ENCODE results near the gene RNPEPL1.
"Not testable (repeated sequence)": the region's sequence is repeated elsewhere in the genome, so short reads cannot be mapped to it uniquely, and the experiment has no call there.

Gene RNPEPL1

DNA sequence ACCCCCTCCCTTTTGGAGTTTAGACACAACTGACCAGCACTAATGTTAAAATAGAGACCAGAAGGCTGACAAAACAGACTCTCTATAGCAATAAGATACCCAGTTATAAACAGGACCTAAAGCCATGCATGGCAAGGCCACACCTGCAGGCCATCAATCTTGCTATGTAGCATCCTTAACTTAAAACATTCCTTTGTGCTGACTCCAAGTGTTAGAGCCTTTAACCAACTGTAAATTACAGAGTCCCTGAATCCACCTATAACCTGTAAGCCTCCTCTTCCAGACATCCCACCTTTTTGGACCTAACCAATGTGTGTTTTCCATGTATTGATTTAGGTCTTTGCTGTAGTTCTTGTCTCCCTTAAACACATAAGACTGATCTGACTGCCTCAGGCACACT lies 28.4 kb upstream of the RNPEPL1 start:
- no peak for DNase-seq

DNA sequence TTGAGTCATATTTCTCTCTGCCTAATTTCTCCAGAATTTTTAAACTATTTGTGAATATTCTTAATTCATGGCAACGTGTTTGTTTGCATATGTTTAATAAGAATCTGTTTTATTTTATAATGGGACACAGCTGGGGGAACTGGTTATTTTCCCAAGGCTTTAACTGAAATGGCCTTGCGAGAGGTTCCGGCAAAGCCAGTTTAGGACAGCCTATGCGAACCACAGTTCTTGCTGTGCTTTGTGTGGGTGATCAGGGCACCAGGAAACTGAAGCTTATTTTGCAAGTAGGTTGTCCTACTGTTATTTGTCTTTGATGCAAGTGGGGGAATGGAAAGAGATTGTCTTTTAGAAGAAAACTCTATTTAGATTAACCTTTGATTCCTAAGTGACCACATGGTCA lies 17.0 kb upstream of the RNPEPL1 start:
- DNase-seq = no peak

DNA sequence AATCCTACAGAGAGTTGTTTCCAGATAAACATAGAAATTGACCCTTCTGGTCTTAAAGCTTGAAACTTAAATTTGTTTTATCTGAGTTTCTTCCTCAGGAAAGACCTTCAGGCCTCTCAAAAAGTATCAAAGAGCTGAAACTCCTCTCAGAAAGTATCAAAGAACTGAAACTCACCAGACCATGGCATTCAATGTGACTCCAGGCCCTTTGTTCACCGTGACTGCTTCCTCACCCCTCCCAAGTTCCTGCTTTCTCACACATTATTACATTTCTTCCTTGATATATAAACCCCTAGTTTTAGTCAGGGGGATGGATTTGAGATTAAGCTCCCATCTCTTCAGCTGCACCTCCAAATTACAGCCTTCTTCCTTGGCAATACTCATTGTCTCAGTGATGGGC lies 16.5 kb upstream of the RNPEPL1 start:
- no peak for DNase-seq

DNA sequence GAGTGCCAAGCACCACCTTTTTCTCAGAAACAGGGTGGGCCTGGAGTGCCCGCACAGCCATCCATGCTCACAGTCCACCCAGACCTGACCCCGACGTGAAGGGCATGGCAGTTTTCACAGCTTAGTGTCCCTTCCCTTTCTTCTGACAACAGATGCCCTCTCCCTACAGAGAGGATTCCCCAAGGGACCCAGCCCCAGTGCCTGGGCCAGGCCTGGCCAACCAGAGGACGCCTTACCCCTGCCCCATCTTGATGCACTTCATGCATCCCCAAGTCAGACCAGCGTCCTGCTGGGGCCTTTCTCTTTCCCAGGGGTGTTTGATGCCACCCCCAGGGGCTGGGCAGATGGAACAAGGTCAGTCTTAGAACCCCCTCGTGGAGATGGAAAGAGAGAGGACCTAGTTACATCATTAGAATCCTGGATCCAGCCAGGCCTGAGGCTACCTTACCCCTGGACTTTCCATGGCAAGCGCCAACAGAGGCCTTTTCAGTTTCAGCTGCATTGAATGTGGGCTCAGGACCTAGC lies 14.3 kb upstream of the RNPEPL1 start:
- DNase-seq = no peak

DNA sequence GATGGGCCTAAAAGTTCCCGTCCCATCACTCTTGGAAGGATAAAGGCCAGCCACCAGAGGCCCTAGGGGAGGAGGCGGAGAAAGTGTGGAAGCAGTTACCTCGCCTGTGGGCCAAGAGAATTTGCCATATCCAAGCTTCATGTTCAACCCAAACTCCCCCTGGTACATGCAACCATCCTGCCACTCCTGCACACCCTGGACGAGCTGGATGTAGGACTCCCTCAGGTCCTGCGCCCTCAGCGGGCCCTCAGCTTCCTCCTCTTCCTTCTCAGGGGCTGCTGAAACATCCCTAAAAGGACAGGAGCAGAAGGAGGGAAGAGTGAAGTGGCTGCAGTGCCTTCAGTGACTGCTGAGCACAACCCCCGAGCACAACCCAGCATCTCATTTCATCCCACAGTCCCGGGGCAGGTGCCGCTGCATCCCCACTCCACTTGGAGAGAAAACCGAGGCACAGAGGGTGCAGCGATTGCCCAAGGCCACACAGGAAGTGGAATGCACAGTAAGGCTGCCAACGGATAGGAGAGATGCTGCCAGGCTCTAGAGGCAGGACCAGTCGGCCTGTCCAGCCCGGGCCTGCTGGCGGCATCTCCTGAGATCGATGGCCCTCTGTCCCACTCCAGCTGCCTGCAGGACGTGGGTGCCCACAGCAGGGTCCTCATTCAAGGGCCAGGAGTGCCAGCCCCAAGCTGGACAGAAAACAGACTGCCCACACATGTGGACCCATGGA lies 13.4 kb upstream of the RNPEPL1 start:
- no peak for DNase-seq

DNA sequence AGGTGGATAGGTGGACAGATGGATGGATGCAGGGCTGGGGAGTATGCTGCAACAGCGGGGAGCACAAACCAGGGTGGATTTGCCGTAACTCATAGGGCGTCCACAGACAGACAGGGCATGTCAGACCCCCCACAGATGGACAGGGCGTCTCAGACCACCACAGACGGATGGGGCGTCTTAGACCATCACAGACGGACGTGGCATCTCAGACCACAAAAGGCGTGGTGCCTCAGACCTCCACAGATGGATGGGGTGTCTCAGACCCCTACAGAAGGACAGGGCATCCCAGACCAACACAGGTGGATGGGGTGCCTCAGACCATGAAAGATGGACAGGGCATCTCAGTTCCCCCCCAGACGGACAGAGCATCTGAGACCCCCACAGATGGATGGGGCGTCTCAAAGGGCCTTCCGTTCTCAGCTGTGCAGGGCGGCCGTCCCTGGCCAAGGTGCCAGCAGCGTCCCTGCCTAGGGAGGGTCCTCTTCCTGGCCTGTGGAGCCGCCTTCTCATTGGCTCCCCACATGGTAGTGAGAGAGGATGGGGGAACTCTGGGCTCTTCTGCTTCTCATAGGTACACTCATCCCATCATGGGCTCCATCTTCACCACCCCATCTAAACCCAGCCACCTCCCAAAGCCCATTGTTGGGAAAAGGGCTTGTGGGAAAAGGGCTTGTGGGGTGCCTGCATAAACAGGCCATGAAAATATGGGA lies 12.6 kb upstream of the RNPEPL1 start:
- DNase-seq = no peak

DNA sequence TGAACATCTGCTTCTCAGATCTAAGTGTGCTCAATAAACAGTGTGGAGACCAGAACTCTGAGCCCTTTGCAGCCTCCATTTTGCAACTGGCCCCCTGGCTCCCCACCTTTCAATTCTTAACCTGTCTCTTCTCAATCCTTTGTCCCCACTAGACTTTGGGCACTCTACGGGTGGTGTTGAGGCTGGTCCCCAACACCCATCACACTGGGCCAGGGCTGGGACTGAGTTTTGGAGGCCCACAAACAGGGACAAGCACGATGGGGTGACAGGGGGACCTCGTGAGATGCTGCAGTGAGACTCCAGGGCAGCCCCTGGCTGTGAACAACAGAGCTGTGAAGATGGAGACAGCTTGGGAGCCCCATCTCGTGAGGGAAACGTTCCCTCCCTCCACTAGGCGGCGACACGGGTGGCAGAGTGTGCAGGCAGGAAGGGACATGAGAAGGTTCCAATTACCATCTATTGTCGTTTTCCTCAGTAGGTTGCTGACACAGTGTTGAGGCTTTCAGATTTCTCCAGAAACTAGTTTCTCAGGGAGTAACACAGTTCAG lies 11.7 kb upstream of the RNPEPL1 start:
- DNase-seq = peak; percentile 60

DNA sequence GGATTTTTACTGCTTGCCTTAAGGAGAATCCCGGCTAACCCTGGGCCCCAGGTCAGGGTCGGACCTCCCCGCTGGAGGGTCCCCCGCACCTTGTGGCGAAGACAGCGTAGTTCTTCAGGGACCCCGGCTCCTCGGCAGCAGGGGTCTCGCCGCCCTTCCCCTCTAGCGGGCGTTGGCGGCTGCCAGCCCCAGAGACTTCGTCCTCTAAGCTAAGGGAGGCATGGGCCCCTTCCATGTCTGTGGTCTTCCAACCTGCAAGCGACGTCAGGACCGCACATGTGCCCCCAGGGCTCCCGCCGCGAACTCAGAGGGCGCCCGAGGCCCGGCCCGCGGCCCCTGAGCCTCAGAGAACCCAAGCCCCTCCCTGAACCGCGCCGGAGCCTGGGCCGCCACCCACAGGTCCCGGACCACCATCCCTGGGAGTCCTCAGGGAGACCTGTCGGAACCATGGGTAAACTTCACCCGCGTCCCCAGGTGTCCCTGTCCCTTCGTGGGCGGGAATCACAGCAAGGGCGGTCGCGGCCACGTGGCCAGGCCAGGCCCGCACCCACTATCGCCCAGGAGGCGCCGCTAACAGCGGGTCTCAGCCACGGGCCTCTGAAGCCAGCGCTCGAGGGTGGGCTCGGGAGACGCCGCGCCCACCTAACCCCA lies 11.1 kb upstream of the RNPEPL1 start:
- no peak for DNase-seq

DNA sequence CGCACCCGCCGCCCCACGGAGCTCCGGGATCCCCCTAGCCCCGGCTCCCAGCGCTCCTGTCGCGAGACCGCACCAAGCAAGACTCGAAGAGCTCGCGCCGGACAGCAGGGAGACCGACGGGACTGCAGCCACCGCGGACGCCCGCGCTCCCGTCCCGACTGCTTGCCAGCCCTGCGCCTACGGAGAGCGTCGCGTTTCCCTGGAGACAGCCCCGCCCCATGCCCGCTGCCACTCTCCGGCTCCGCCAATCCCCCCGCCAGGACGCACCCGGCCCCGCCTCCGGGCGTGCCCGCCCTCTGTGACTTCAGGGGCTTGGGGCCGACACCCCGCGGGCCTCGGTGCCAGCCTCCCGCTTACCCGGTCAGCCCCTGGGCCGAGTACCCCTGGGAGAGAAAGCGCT lies 10.5 kb upstream of the RNPEPL1 start, which contains the start of gene ANKMY1:
Gene ANKMY1, minus strand, starts transcription at position 181 of the 400 bp plus-strand sequence. CDS start 653 bp downstream, outside the sequence.
- DNase-seq = peak; percentile 44

DNA sequence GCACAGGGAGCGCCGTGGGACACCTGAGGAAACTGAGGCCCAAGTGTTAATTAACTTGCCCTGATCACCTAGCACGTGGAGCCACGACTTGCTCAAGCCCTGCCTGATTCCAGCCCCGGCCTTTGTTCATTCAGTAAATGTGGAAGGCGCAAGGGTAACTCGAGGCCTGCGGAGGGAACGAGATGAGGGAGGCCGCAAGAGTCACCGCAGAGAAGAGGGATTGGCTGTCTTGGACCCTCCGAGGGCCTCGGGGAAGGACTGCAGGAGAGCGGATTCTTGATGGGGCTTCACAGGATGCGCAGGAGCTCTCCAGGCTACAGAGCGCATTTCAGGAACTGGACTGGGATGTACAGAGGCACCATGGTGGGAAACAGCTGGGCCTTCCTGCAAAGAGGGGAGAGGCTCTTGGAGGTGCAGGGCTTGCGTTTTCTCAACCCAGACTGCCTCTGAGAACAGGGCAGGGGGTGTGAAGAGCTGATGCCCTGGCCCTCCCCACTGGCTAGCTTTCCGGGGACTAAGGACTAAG lies 10.0 kb upstream of the RNPEPL1 start:
- DNase-seq = no peak

DNA sequence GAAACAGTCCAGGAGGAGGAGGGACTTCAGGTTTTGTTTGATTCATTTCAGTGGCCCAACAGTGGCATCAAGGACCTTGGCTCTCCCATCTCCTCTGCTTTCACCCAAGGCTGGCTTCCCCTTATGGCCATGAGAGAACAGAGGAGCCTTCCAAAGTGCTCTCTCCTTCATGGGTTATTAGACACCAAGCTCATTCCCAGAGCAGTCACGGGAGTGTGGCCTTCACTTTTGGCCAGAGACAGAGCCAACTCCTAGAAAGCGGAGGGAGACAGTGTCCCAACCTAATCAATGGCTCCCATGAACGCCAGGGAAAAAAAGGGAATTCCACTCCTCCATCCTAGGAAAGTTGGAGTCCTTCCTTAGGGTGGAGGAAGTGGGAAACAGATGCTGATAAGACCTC lies 9.0 kb upstream of the RNPEPL1 start:
- DNase-seq = no peak

DNA sequence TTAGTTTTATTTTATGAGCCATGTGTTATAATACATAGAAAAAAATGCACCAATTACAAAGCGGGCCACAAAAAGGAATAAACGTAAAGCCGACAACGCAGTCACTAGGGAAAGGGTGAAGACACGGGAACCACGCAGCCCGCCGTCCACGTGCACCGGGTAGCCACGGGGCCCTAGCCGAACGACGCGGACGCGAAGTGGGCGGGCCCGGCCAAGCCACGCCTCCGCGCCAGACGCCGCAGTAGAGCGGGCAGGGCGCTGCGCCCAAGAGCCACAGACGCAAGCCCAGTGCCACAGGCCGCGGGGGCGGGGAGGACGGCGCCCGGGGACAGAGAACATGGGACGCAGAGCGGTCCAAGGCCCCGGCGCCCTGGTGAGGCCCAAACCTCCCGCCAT lies 8.2 kb upstream of the RNPEPL1 start, which contains the start of gene DUSP28:
Gene DUSP28, plus strand, starts transcription at position 274 of the 396 bp plus-strand sequence. CDS start 328 bp downstream, outside the sequence.
- DNase-seq = peak; percentile 77

DNA sequence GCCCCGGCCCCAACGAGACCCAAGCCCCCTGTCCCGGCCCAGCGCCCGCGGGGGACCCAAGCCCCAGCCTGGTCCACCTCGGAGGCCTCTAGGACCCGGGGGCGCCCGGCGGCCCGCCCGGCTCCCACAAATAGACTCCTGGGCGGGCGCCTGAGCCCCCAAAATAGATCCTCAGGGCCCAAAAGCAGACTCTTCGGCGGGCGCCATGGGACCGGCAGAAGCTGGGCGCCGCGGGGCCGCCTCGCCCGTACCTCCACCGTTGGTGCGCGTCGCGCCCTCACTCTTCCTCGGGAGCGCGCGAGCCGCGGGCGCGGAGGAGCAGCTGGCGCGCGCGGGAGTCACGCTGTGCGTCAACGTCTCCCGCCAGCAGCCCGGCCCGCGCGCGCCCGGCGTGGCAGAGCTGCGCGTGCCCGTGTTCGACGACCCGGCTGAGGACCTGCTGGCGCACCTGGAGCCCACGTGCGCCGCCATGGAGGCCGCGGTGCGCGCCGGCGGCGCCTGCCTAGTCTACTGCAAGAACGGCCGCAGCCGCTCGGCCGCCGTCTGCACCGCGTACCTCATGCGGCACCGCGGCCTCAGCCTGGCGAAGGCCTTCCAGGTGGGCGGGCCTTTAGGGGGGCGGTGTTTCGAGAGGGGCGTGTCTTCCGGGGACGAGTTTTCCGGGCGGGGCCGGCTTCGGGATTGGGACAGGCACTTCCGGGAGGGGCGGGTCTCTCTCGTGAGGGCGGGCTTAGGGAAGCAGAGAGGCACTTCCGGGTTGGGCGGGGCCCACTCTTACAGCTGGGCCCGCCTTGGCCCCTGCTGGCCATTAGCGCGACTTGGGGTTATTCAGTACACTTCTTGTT lies 7.6 kb upstream of the RNPEPL1 start:
- peak; percentile 99 for DNase-seq

DNA sequence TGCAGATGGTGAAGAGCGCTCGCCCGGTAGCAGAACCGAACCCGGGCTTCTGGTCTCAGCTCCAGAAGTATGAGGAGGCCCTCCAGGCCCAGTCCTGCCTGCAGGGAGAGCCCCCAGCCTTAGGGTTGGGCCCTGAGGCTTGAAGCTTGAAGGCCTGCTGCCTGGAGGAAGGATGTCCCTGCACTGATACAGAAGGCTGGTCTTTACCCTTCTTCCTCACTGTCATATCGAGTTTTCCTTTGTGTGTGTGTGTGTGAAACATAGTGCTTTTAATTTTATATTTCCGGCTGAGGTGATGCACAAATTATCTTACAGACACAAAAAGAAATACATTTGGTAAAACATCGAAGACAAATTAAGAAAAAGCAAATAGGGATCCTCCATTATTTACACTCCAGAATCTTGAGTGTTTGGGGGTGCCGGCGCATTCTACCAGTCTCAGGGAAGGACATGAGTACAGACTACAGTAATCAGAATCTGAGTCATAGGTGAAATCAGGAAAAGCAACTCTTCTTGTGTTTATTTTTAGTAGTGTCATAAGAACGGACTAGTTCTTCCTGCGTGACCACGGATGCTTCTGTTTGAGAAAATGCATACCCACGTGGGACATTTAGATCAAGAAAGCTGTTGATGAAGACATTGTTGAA lies 6.8 kb upstream of the RNPEPL1 start:
- DNase-seq = no peak

DNA sequence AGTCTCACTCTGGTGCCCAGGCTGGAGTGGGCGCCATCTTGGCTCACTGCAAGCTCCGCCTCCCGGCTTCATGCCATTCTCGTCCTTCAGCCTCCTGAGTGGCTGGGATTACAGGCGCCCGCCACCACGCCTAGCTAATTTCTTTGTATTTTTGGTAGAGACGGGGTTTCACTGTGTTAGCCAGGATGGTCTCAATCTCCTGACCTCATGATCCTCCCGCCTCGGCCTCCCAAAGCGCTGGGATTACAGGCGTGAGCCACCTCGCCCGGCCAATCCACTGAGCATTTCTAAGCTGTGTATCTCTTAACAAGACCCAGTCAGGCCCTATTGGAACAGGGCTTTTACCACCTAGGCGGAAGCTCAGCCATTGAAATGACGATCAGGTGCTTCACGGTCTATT lies 5.1 kb upstream of the RNPEPL1 start:
- DNase-seq = not testable (repeated sequence)

DNA sequence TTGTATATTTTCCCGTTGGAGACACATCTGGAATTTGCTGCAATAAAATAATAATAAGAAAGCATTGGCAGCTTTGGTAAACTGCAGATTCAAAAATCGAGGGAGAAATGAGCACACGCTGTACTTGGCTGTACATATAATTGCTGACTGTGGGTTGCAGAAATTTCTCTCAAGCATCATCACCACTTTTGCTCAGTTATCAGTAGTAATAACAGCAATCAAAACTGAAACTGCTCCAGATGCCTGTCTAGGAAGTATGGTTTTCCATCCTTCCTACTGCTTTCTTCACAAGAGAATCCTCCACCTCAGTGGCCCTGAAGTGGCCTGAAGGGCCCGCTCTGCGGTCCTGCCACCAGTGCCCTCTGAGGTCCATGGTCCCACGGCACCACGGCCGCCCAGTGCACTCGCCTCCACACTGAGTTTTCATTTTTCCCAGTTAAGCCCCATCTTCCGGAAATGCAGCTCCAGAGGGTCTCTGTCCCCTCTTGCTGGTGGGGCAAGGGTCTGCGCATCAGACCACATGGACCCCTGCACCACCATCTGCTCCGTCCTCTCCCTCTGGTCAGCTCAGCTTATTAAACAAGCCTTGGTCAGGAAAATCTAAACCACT lies 4.2 kb upstream of the RNPEPL1 start:
- no peak for DNase-seq

DNA sequence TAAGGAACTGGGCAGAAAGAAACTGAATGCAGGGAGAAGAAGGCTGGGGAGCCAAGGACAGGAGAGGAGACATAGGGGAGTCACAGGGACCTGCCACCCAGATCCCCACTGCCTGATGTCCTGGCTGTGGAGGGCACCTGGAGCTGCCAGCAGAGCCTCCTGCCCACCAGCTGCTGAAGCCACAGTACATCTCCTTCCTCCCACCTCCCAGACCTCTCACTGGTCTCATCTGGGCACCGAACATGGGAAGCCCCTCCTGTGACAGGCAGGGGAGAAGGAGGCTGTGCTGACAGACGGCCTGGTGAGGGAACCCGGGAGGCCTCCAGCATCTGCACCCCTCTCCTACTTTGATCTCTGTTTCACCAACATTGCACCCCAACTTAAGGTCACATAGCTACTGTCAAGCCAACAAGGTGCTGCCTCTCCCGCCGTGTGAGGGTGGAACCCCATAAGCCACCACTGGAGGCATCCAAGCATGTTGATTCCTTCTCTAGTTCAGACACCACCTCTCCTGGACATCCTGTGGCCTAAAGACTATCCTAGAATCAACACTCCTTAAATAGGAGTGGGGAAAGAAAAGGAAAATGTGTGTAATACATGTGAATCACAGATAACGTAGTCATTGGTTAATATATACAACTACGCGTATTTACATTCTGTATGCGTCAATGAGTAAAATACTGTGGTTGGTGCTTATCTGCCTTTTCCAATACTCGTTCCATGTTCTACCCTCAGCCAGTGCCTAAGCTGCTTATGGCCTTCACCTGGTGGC lies 3.5 kb upstream of the RNPEPL1 start:
- DNase-seq = peak; percentile 13

DNA sequence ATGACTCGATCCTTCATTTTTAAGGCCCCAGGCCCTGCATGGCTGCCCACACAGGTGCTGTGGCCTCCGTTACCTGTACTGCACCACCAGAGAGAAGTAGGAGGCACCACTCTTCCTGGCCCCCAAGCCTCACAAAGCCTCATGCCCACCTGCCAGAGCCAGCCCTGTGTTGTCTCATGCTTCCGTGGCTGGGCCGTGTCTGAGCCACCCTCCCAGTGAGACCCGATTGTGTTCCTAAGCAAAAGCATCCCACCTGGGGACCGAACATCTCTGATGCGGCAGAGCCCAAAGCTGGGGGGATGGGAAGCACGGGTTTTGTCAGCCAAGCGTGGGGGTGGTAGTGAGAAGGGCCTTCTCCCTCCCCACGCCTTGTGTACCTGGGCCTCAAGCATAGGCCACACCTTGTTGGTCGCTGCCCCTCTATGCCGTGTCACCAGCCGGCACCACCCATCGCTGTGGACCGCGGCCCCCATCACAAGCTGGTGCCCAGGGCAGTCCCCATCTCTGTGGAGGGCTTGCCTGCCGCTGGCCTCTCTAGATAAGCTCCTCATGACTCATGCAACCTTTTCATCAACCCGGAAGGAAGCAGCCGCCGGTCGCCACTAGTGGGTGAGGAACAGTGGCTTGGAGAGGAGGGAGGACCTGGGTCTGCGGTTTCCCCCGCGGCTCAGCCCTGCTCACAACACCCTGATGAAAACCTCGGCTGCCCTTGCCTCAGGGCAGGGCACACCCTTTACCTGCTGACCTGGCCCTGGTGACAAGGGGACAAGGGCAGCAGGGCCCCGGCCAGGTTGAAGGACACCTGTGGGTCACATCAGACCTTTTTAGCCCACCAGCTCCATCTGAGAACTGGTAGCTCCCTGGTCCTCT lies 2.7 kb upstream of the RNPEPL1 start:
- peak; percentile 83 for DNase-seq

Measured in activated CD4-positive, alpha-beta T cell treated with anti-CD3 and anti-CD28 coated beads for 1 hour (primary cell).